ENCODE results near the gene CRIP2. TPM values are rescaled to one million over a fixed set of nuclear protein-coding genes. Genes with fewer than 3 reads are reported as not detected.

CRIP2 gene
- total and polyA plus RNA-seq, 7 experiments from 2014 or later = 0.65 to 180 (median 21.1) TPM

- Mint-ChIP-seq H3K27me3 (no peaks in the 10 kb centered on the region), H3K4me1 (peaks cover 22 to 41% (median 34%) of the 10 kb centered on the region in 7 donors), H3K27ac (peak overlapping the region; percentile 91 to 99 (median 95)), H3K36me3 (peaks cover 0 to 2% (median 0%) of the 10 kb centered on the region in 5 donors), H3K4me3 (peak overlapping the region; percentile 84 to 95 (median 88)), H3K9me3 (no peaks in the 10 kb centered on the region)
- peak; percentile 72 to 86 (median 81) for DNase-seq
- Histone ChIP-seq H3K36me3 (ENCODE audit: control insufficient read depth in 2 of 3, insufficient read depth in 3 of 3, low read length in 3 of 3) (no peaks in the 10 kb centered on the region), H3K4me3 (ENCODE audit: low read length) (peak overlapping the region; percentile 85), H3K27ac (ENCODE audit: low read depth, low read length) (peak overlapping the region; percentile 100), H3K4me1 (ENCODE audit: control insufficient read depth in 2 of 2, insufficient read depth in 2 of 2, low read length in 2 of 2) (peaks cover 40 to 55% of the 10 kb centered on the region in 2 donors), H3K27me3 (ENCODE audit: control insufficient read depth in 2 of 2, insufficient read depth in 2 of 2, low read length in 2 of 2) (no peaks in the 10 kb centered on the region), H3K9me3 (ENCODE audit: control insufficient read depth in 2 of 3, low read length in 3 of 3) (no peaks in the 10 kb centered on the region)
- ATAC-seq = peak; percentile 1
- CTCF ChIA-PET = no interaction called here
- intact Hi-C loops (cut with micrococcal nuclease) = no loop called here
- POLR2A ChIA-PET = interaction anchor here (0.6 kb wide), 1 partner anchor 64 kb away, joined by 4 read pairs; no protein-coding TSS in a partner anchor
Measured at GRCh38 chr14:105487449-105487985, 12.9 kb downstream of the CRIP2 start.

- ChIA-PET CTCF (interaction anchor here (2.0 to 4.3 kb wide), 5 partner anchors 7 to 118 kb away, joined by 10 to 94 read pairs (median 12); no protein-coding TSS in a partner anchor), POLR2A (interaction anchor here (0.6 to 4.1 kb wide), 5 partner anchors 7 to 421 kb away, joined by 3 to 80 read pairs (median 4); partner anchors contain the start of gene PACS2)
- H3K9me3 ChIP-seq (ENCODE audit: control insufficient read depth in 2 of 3, low read length in 3 of 3) = no peaks in the 10 kb centered on the region
- intact Hi-C loops (cut with micrococcal nuclease) = no loop called here
- DNase-seq (peak in 4 of 9 donors; percentile 16 to 55 (median 50)), ATAC-seq (no peak)
- H3K4me3 Mint-ChIP-seq = peak overlapping the region; percentile 84 to 95 (median 88)
- H3K4me1 Mint-ChIP-seq = peaks cover 22 to 38% (median 33%) of the 10 kb centered on the region in 7 donors
- H3K27ac Mint-ChIP-seq = peak overlapping the region; percentile 91 to 99 (median 95)
- H3K4me1 ChIP-seq (ENCODE audit: control insufficient read depth in 2 of 2, insufficient read depth in 2 of 2, low read length in 2 of 2) = peaks cover 35 to 48% of the 10 kb centered on the region in 2 donors
- H3K9me3 Mint-ChIP-seq = no peaks in the 10 kb centered on the region
- H3K36me3 ChIP-seq (ENCODE audit: control insufficient read depth in 2 of 3, insufficient read depth in 3 of 3, low read length in 3 of 3) = no peaks in the 10 kb centered on the region
- H3K27me3 Mint-ChIP-seq = no peaks in the 10 kb centered on the region
- H3K4me3 ChIP-seq (ENCODE audit: low read length) = peak overlapping the region; percentile 85
- peak overlapping the region; percentile 100 for H3K27ac ChIP-seq (ENCODE audit: low read depth, low read length)
- peaks cover 0 to 2% (median 0%) of the 10 kb centered on the region in 5 donors for H3K36me3 Mint-ChIP-seq
- no peaks in the 10 kb centered on the region for H3K27me3 ChIP-seq (ENCODE audit: control insufficient read depth in 2 of 2, insufficient read depth in 2 of 2, low read length in 2 of 2)
Measured at GRCh38 chr14:105487986-105488777, 13.6 kb downstream of the CRIP2 start.

- H3K9me3 ChIP-seq (ENCODE audit: control insufficient read depth in 2 of 3, low read length in 3 of 3) = no peaks in the 10 kb centered on the region
- H3K36me3 ChIP-seq (ENCODE audit: control insufficient read depth in 2 of 3, insufficient read depth in 3 of 3, low read length in 3 of 3) = no peaks in the 10 kb centered on the region
- ChIA-PET POLR2A (interaction anchor here (0.6 to 4.1 kb wide), 16 partner anchors 8 to 694 kb away, joined by 3 to 80 read pairs (median 4); partner anchors contain the start of genes BRF1, CDCA4 and PACS2), CTCF (interaction anchor here (0.8 to 4.3 kb wide), 17 partner anchors 8 to 463 kb away, joined by 3 to 94 read pairs (median 5); partner anchors contain the start of gene TEX22)
- peak overlapping the region; percentile 85 for H3K4me3 ChIP-seq (ENCODE audit: low read length)
- Mint-ChIP-seq H3K36me3 (peaks cover 0 to 2% (median 0%) of the 10 kb centered on the region in 5 donors), H3K4me3 (peak overlapping the region; percentile 84 to 95 (median 88)), H3K9me3 (no peaks in the 10 kb centered on the region), H3K27me3 (no peaks in the 10 kb centered on the region), H3K27ac (peak overlapping the region; percentile 91 to 99 (median 97)), H3K4me1 (peaks cover 22 to 39% (median 33%) of the 10 kb centered on the region in 7 donors)
- ATAC-seq (no peak), DNase-seq (peak in 2 of 9 donors; percentile 12 to 25)
- no peaks in the 10 kb centered on the region for H3K27me3 ChIP-seq (ENCODE audit: control insufficient read depth in 2 of 2, insufficient read depth in 2 of 2, low read length in 2 of 2)
- intact Hi-C loops (cut with micrococcal nuclease) = loop anchor here in 1 of 2 donors (1.0 kb wide), 1 partner anchor 8 kb away; no protein-coding TSS in a partner anchor
- H3K27ac ChIP-seq (ENCODE audit: low read depth, low read length) = peak overlapping the region; percentile 100
- H3K4me1 ChIP-seq (ENCODE audit: control insufficient read depth in 2 of 2, insufficient read depth in 2 of 2, low read length in 2 of 2) = peaks cover 34 to 41% of the 10 kb centered on the region in 2 donors
Measured at GRCh38 chr14:105488781-105489541, 14.3 kb downstream of the CRIP2 start.

- H3K36me3 Mint-ChIP-seq = peaks cover 0 to 2% (median 0%) of the 10 kb centered on the region in 5 donors
- peaks cover 16 to 31% (median 26%) of the 10 kb centered on the region in 7 donors for H3K4me1 Mint-ChIP-seq
- Histone ChIP-seq H3K27me3 (ENCODE audit: control insufficient read depth in 2 of 2, insufficient read depth in 2 of 2, low read length in 2 of 2) (no peaks in the 10 kb centered on the region), H3K4me1 (ENCODE audit: control insufficient read depth in 2 of 2, insufficient read depth in 2 of 2, low read length in 2 of 2) (peaks cover 26 to 33% of the 10 kb centered on the region in 2 donors), H3K27ac (ENCODE audit: low read depth, low read length) (peak overlapping the region; percentile 100), H3K4me3 (ENCODE audit: low read length) (peak overlapping the region; percentile 85), H3K9me3 (ENCODE audit: control insufficient read depth in 2 of 3, low read length in 3 of 3) (no peaks in the 10 kb centered on the region), H3K36me3 (ENCODE audit: control insufficient read depth in 2 of 3, insufficient read depth in 3 of 3, low read length in 3 of 3) (no peaks in the 10 kb centered on the region)
- DNase-seq (peak; percentile 75 to 91 (median 89)), ATAC-seq (peak; percentile 12)
- ChIA-PET POLR2A (interaction anchor here (0.7 to 4.1 kb wide), 16 partner anchors 8 to 695 kb away, joined by 3 to 80 read pairs (median 4); partner anchors contain the start of genes BRF1, CDCA4 and PACS2), CTCF (interaction anchor here (0.6 to 4.3 kb wide), 22 partner anchors 9 to 464 kb away, joined by 3 to 94 read pairs (median 5); partner anchors contain the start of gene TEX22)
- H3K9me3 Mint-ChIP-seq = no peaks in the 10 kb centered on the region
- intact Hi-C loops (cut with micrococcal nuclease) = loop anchor here (1.0 to 10.0 kb wide), 15 partner anchors 8 to 737 kb away; partner anchors contain the start of genes CRIP2 (in 2 of the 2), GPR132 (in 2 of the 2), BRF1 (in 1 of the 2) and CDCA4 (in 1 of the 2)
- H3K27me3 Mint-ChIP-seq = no peaks in the 10 kb centered on the region
- H3K27ac Mint-ChIP-seq = peak overlapping the region; percentile 91 to 99 (median 97)
- H3K4me3 Mint-ChIP-seq = peak overlapping the region; percentile 79 to 95 (median 88)
Measured at GRCh38 chr14:105489542-105490266, 15.1 kb downstream of the CRIP2 start.

- no peak for ATAC-seq
- peak overlapping the region; percentile 100 for H3K27ac ChIP-seq (ENCODE audit: low read depth, low read length)
- H3K27me3 ChIP-seq (ENCODE audit: control insufficient read depth in 2 of 2, insufficient read depth in 2 of 2, low read length in 2 of 2) = no peaks in the 10 kb centered on the region
- ChIA-PET POLR2A (interaction anchor here (0.9 to 4.1 kb wide), 12 partner anchors 9 to 469 kb away, joined by 3 to 80 read pairs (median 4); partner anchors contain the start of gene CDCA4), CTCF (interaction anchor here (0.6 to 4.3 kb wide), 20 partner anchors 10 to 464 kb away, joined by 3 to 94 read pairs (median 5); partner anchors contain the start of gene TEX22)
- H3K4me1 Mint-ChIP-seq = peaks cover 11 to 26% (median 23%) of the 10 kb centered on the region in 7 donors
- H3K4me3 Mint-ChIP-seq = peak overlapping the region in 7 of 10 donors; percentile 84 to 95 (median 87)
- H3K27ac Mint-ChIP-seq = peak overlapping the region in 5 of 9 donors; percentile 94 to 99 (median 97)
- H3K4me3 ChIP-seq (ENCODE audit: low read length) = peak overlapping the region; percentile 85
- no peaks in the 10 kb centered on the region for H3K9me3 ChIP-seq (ENCODE audit: control insufficient read depth in 2 of 3, low read length in 3 of 3)
- intact Hi-C loops (cut with micrococcal nuclease) = loop anchor here (1.0 to 10.0 kb wide), 15 partner anchors 9 to 737 kb away; partner anchors contain the start of genes CRIP2 (in 2 of the 2), GPR132 (in 2 of the 2), BRF1 (in 1 of the 2) and CDCA4 (in 1 of the 2)
- H3K36me3 ChIP-seq (ENCODE audit: control insufficient read depth in 2 of 3, insufficient read depth in 3 of 3, low read length in 3 of 3) = no peaks in the 10 kb centered on the region
- peak in 1 of 9 donors; percentile 65 for DNase-seq
- H3K4me1 ChIP-seq (ENCODE audit: control insufficient read depth in 2 of 2, insufficient read depth in 2 of 2, low read length in 2 of 2) = peaks cover 22 to 28% of the 10 kb centered on the region in 2 donors
- peaks cover 0 to 2% (median 0%) of the 10 kb centered on the region in 5 donors for H3K36me3 Mint-ChIP-seq
- H3K27me3 Mint-ChIP-seq = no peaks in the 10 kb centered on the region
- H3K9me3 Mint-ChIP-seq = no peaks in the 10 kb centered on the region
Measured at GRCh38 chr14:105490267-105490571, 15.6 kb downstream of the CRIP2 start.

Data from naive thymus-derived CD4-positive, alpha-beta T cell (primary cell).